HG02798 (cell line): ENCODE data around the gene MGAT4A.
"Not testable (repeated sequence)": the region's sequence is repeated elsewhere in the genome, so short reads cannot be mapped to it uniquely, and the experiment has no call there.

ENCODE experiments used
- ATAC-seq: cut with Tn5 transposase; IDR thresholded peaks from one replicate; pipeline ENCODE4 v1.9.1; 2021; ENCODE audit warnings: mild to moderate bottlenecking; ENCODE audit not compliant: unreplicated experiment, poor library complexity

The MGAT4A gene

GRCh38 chr2:98732430-98733051, 1.6 kb upstream of the MGAT4A start:
- ATAC-seq, result no peak

GRCh38 chr2:98731894-98732349, 990 bp upstream of the MGAT4A start:
- ATAC-seq, result no peak

- peak; percentile 66 for ATAC-seq
Measured at GRCh38 chr2:98730707-98731040, 258 bp downstream of the MGAT4A start.

GRCh38 chr2:98730053-98730706, 752 bp downstream of the MGAT4A start:
- no peak for ATAC-seq

- ATAC-seq, result no peak
Measured at GRCh38 chr2:98729652-98730051, 1.3 kb downstream of the MGAT4A start.

- not testable (repeated sequence) for ATAC-seq
Measured at GRCh38 chr2:98728088-98728718, 2.7 kb downstream of the MGAT4A start.

GRCh38 chr2:98727369-98728087, 3.4 kb downstream of the MGAT4A start:
- ATAC-seq, result no peak

- ATAC-seq, result no peak
Measured at GRCh38 chr2:98726735-98727368, 4.1 kb downstream of the MGAT4A start.

- ATAC-seq, result no peak
Measured at GRCh38 chr2:98726205-98726604, 4.7 kb downstream of the MGAT4A start.

- no peak for ATAC-seq
Measured at GRCh38 chr2:98720286-98720685, 10.6 kb downstream of the MGAT4A start.

GRCh38 chr2:98717621-98718020, 13.3 kb downstream of the MGAT4A start:
- no peak for ATAC-seq

- no peak for ATAC-seq
Measured at GRCh38 chr2:98716786-98717185, 14.1 kb downstream of the MGAT4A start.

GRCh38 chr2:98715812-98716451, 15.0 kb downstream of the MGAT4A start:
- ATAC-seq, result no peak

- peak; percentile 84 for ATAC-seq
Measured at GRCh38 chr2:98713332-98714015, 17.5 kb downstream of the MGAT4A start.

GRCh38 chr2:98712145-98712544, 18.8 kb downstream of the MGAT4A start:
- no peak for ATAC-seq

GRCh38 chr2:98711506-98711905, 19.4 kb downstream of the MGAT4A start:
- no peak for ATAC-seq

- ATAC-seq, result no peak
Measured at GRCh38 chr2:98710734-98711133, 20.2 kb downstream of the MGAT4A start.

- no peak for ATAC-seq
Measured at GRCh38 chr2:98709535-98709934, 21.4 kb downstream of the MGAT4A start.

- no peak for ATAC-seq
Measured at GRCh38 chr2:98708396-98709186, 22.3 kb downstream of the MGAT4A start.
